ENCODE measurements around the gene PAOX. TPM values are rescaled to one million over a fixed set of nuclear protein-coding genes. Genes with fewer than 3 reads are reported as not detected.

The PAOX gene
- total and polyA plus RNA-seq, 2 of the 13 experiments (the other 11 are each of a cell fraction or from before 2014, with no cell fraction given): 0.49 to 0.77 TPM

DNA sequence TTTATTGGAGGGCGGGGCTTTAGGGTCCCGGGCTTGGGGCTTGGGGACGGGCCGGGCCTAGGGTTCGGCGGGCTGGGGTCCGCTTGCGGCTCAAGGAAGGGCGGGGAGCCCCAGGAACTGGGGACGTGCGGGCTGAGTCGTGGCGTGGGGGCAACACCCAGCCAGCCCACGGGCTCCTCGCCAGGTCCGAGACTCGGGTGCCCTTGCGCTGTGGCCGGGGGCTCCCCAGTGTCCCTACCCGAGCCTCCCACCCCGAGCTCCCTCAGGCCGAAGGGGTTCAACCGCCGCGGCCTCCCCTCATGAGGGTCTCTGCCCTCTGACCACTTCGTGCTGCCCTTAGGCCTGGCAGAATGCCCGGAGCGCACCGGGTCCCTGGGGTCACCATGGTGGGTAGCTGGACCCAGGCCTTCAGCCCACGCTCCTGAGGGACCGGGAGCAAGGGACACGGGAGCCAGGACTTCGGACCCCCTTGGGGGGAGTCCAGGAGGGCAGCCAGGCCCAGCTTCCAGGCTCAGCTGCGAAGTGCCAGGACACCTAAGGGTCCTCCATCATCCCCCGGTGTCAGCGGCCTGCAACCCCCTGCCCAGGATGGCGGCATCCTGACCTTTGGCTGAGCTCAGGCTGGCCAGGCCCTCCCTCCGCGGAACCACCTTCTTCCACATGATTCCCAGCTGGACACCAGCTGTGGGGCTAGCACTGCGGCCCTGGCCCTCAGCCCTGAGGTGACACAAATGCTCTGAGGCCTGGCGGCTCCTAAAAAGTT, 20.7 kb upstream of the PAOX start (continued):
- TF ChIP-seq SP1 (IDR thresholded peaks at IDR 0.05) (no peak), SP1 (CRISPR knock-in tag; IDR thresholded peaks at IDR 0.05) (no peak), HMG20B (CRISPR knock-in tag; conservative IDR thresholded peaks at IDR 0.05) (no peak), CBX1 (IDR thresholded peaks at IDR 0.05; ENCODE audit: low read depth) (peak; percentile 36), ZNF703 (CRISPR knock-in tag; IDR thresholded peaks at IDR 0.05; ENCODE audit: borderline replicate concordance) (no peak), HNF4A (CRISPR knock-in tag; IDR thresholded peaks at IDR 0.05) (peak; percentile 69), MED1 (CRISPR knock-in tag; IDR thresholded peaks at IDR 0.05) (0 out of 2 replicates have a peak, but pooled peaks have one; percentile 7), ATAD3A (CRISPR knock-in tag; IDR thresholded peaks at IDR 0.05) (no peak), RCOR2 (CRISPR knock-in tag; IDR thresholded peaks at IDR 0.05) (no peak), NFE2 (CRISPR knock-in tag; IDR thresholded peaks at IDR 0.05) (no peak), HOXA7 (CRISPR knock-in tag; IDR thresholded peaks at IDR 0.05) (no peak), MBD4 (IDR thresholded peaks at IDR 0.05; ENCODE audit: borderline replicate concordance, low read length) (no peak), KDM1A (CRISPR knock-in tag; IDR thresholded peaks at IDR 0.05) (no peak), TBL1XR1 (IDR thresholded peaks at IDR 0.05; ENCODE audit: borderline replicate concordance, low read length, partially characterized antibody) (no peak)
- TF ChIP-seq, protein P1, sequence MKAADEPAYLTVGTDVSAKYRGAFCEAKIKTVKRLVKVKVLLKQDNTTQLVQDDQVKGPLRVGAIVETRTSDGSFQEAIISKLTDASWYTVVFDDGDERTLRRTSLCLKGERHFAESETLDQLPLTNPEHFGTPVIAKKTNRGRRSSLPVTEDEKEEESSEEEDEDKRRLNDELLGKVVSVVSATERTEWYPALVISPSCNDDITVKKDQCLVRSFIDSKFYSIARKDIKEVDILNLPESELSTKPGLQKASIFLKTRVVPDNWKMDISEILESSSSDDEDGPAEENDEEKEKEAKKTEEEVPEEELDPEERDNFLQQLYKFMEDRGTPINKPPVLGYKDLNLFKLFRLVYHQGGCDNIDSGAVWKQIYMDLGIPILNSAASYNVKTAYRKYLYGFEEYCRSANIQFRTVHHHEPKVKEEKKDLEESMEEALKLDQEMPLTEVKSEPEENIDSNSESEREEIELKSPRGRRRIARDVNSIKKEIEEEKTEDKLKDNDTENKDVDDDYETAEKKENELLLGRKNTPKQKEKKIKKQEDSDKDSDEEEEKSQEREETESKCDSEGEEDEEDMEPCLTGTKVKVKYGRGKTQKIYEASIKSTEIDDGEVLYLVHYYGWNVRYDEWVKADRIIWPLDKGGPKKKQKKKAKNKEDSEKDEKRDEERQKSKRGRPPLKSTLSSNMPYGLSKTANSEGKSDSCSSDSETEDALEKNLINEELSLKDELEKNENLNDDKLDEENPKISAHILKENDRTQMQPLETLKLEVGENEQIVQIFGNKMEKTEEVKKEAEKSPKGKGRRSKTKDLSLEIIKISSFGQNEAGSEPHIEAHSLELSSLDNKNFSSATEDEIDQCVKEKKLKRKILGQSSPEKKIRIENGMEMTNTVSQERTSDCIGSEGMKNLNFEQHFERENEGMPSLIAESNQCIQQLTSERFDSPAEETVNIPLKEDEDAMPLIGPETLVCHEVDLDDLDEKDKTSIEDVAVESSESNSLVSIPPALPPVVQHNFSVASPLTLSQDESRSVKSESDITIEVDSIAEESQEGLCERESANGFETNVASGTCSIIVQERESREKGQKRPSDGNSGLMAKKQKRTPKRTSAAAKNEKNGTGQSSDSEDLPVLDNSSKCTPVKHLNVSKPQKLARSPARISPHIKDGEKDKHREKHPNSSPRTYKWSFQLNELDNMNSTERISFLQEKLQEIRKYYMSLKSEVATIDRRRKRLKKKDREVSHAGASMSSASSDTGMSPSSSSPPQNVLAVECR (CRISPR knock-in tag; IDR thresholded peaks at IDR 0.05; ENCODE audit: borderline replicate concordance): peak; percentile 46
- TF ChIP-seq, protein P2, sequence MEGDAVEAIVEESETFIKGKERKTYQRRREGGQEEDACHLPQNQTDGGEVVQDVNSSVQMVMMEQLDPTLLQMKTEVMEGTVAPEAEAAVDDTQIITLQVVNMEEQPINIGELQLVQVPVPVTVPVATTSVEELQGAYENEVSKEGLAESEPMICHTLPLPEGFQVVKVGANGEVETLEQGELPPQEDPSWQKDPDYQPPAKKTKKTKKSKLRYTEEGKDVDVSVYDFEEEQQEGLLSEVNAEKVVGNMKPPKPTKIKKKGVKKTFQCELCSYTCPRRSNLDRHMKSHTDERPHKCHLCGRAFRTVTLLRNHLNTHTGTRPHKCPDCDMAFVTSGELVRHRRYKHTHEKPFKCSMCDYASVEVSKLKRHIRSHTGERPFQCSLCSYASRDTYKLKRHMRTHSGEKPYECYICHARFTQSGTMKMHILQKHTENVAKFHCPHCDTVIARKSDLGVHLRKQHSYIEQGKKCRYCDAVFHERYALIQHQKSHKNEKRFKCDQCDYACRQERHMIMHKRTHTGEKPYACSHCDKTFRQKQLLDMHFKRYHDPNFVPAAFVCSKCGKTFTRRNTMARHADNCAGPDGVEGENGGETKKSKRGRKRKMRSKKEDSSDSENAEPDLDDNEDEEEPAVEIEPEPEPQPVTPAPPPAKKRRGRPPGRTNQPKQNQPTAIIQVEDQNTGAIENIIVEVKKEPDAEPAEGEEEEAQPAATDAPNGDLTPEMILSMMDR (CRISPR knock-in tag; IDR thresholded peaks at IDR 0.05): no peak; the same call in 1 of the 2 replicates
- TF ChIP-seq, protein P3, sequence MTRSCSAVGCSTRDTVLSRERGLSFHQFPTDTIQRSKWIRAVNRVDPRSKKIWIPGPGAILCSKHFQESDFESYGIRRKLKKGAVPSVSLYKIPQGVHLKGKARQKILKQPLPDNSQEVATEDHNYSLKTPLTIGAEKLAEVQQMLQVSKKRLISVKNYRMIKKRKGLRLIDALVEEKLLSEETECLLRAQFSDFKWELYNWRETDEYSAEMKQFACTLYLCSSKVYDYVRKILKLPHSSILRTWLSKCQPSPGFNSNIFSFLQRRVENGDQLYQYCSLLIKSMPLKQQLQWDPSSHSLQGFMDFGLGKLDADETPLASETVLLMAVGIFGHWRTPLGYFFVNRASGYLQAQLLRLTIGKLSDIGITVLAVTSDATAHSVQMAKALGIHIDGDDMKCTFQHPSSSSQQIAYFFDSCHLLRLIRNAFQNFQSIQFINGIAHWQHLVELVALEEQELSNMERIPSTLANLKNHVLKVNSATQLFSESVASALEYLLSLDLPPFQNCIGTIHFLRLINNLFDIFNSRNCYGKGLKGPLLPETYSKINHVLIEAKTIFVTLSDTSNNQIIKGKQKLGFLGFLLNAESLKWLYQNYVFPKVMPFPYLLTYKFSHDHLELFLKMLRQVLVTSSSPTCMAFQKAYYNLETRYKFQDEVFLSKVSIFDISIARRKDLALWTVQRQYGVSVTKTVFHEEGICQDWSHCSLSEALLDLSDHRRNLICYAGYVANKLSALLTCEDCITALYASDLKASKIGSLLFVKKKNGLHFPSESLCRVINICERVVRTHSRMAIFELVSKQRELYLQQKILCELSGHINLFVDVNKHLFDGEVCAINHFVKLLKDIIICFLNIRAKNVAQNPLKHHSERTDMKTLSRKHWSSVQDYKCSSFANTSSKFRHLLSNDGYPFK (CRISPR knock-in tag; IDR thresholded peaks at IDR 0.05; ENCODE audit: borderline replicate concordance): peak; percentile 66; the same call in 1 of the 2 replicates
- TF ChIP-seq, protein P4, sequence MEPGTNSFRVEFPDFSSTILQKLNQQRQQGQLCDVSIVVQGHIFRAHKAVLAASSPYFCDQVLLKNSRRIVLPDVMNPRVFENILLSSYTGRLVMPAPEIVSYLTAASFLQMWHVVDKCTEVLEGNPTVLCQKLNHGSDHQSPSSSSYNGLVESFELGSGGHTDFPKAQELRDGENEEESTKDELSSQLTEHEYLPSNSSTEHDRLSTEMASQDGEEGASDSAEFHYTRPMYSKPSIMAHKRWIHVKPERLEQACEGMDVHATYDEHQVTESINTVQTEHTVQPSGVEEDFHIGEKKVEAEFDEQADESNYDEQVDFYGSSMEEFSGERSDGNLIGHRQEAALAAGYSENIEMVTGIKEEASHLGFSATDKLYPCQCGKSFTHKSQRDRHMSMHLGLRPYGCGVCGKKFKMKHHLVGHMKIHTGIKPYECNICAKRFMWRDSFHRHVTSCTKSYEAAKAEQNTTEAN (CRISPR knock-in tag; conservative IDR thresholded peaks at IDR 0.05): no peak

Measured in HepG2 (cell line).